ENCODE measurements around the gene RAPGEF2.

The RAPGEF2 gene

GRCh38 chr4:159334461-159334860, 231.6 kb downstream of the RAPGEF2 start:
- no peak for DNase-seq

GRCh38 chr4:159337041-159337440, 234.2 kb downstream of the RAPGEF2 start:
- DNase-seq, result no peak

GRCh38 chr4:159341522-159341921, 238.6 kb downstream of the RAPGEF2 start:
- no peak for DNase-seq

- DNase-seq, result no peak
Observed at GRCh38 chr4:159342374-159342773, 239.5 kb downstream of the RAPGEF2 start.

GRCh38 chr4:159343116-159343515, 240.2 kb downstream of the RAPGEF2 start:
- DNase-seq, result no peak

GRCh38 chr4:159344877-159345276, 242.0 kb downstream of the RAPGEF2 start:
- no peak for DNase-seq

- no peak for DNase-seq
Observed at GRCh38 chr4:159346681-159347080, 243.8 kb downstream of the RAPGEF2 start.

- no peak for DNase-seq
Observed at GRCh38 chr4:159347813-159348212, 244.9 kb downstream of the RAPGEF2 start.

GRCh38 chr4:159349332-159349731, 246.5 kb downstream of the RAPGEF2 start:
- no peak for DNase-seq

GRCh38 chr4:159352609-159353008, 249.7 kb downstream of the RAPGEF2 start:
- no peak for DNase-seq

- no peak for DNase-seq
Observed at GRCh38 chr4:159353422-159354116, 250.7 kb downstream of the RAPGEF2 start.

GRCh38 chr4:159355466-159355865, 252.6 kb downstream of the RAPGEF2 start:
- DNase-seq, result no peak

GRCh38 chr4:159357350-159357749, 254.5 kb downstream of the RAPGEF2 start:
- no peak for DNase-seq

- DNase-seq, result no peak
Observed at GRCh38 chr4:159358226-159358625, 255.3 kb downstream of the RAPGEF2 start.

GRCh38 chr4:159360549-159360948, 257.7 kb downstream of the RAPGEF2 start:
- DNase-seq, result no peak

GRCh38 chr4:159363361-159363760, 260.5 kb downstream of the RAPGEF2 start:
- no peak for DNase-seq

- no peak for DNase-seq
Observed at GRCh38 chr4:159366966-159367780, 264.3 kb downstream of the RAPGEF2 start.

GRCh38 chr4:159367781-159368080, 264.9 kb downstream of the RAPGEF2 start:
- DNase-seq, result no peak

GRCh38 chr4:159368320-159368719, 265.4 kb downstream of the RAPGEF2 start:
- DNase-seq, result no peak

GRCh38 chr4:159369256-159369655, 266.4 kb downstream of the RAPGEF2 start:
- DNase-seq, result no peak

GRCh38 chr4:159370286-159370685, 267.4 kb downstream of the RAPGEF2 start:
- DNase-seq, result no peak

GRCh38 chr4:159374749-159375530, 272.1 kb downstream of the RAPGEF2 start:
- DNase-seq, result no peak

- DNase-seq, result no peak
Observed at GRCh38 chr4:159376289-159376688, 273.4 kb downstream of the RAPGEF2 start.
